Nephron (organoid): ENCODE data around the gene CELF4.

ENCODE experiments used
- H3K27ac Mint-ChIP-seq, 3 experiments: 2 replicates each; pipeline ENCODE4 v1.8.0; 2020; ENCODE audit warnings: mixed read lengths in 3 of 3, mild to moderate bottlenecking in 2 of 3, moderate library complexity in 1 of 3
- H3K27me3 Mint-ChIP-seq: 2 replicates; pipeline ENCODE4 v1.8.0; 2021; ENCODE audit warnings: low read depth, mild to moderate bottlenecking, moderate library complexity, mixed read lengths
- H3K36me3 Mint-ChIP-seq: 2 replicates; pipeline ENCODE4 v1.8.0; 2020; ENCODE audit warnings: low read depth, mixed read lengths
- H3K4me1 Mint-ChIP-seq: 2 replicates; pipeline ENCODE4 v1.8.0; 2020; ENCODE audit warnings: mixed read lengths
- H3K4me3 Mint-ChIP-seq, 3 experiments: 2 replicates each; pipeline ENCODE4 v1.8.0; 2020; ENCODE audit warnings: mild to moderate bottlenecking in 3 of 3, mixed read lengths in 3 of 3, moderate library complexity in 2 of 3
- H3K9me3 Mint-ChIP-seq: 2 replicates; pipeline ENCODE4 v1.8.0; 2020; ENCODE audit warnings: mixed read lengths
- TF ChIP-seq, protein P1 (sequence below), 3 experiments: fragments of 200-600 bp; sonication (generic); IDR thresholded peaks; one replicate each; pipeline ENCODE4 v1.5.0; 2021; ENCODE audit warnings: antibody characterized with exemption in 3 of 3; ENCODE audit not compliant: unreplicated experiment in 3 of 3

Gene CELF4

DNA sequence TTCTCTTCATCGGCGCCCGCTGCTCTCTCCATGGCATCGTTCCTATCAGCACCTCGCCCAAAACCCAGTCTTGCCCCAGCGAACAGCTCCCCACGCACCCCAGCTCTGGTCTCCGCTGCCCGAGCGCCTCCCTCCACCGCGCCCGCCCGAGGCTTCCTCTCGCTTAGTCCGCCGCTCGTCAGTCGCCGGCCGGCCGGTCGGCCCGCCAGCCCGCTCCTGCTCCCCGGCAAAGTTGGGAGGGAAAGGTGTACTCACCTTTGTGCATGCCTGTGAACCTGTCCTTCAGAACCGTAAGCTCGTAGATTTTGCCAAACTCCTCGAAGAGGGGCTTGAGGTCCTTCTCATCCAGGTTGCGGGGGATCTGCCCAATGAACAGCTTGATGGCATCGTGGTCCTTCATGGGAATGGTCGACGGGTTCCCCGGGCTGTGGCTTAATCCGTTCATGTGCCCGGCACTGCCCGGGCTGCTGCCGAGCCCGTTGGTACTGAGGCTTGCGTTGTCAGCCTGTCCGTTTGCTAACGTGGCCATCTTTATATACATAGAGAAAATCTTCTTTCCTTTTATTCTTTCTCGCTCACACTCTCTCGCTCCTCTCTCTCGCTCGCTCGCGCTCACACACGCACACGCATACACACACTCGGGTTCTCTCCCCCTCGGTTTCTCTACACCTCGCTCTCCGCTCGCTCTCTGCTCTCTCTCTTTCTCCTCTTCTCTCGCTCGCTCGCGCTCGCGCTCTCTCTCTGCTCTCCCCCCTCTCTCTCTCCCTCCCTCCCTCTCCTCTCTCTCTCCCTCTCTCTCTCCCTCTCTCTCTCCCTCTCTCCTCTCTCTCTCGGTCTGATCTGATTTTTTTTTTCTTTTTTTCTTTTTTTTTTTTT is at the start of gene CELF4:
TSS of gene CELF4 (minus strand) at position 698 of the 876 bp plus-strand sequence.
- Mint-ChIP-seq H3K9me3 (no peaks in the 10 kb centered on the region), H3K27ac (peak within 1 kb of the TSS; percentile 31 to 85 (median 75)), H3K4me3 (peak within 1 kb of the TSS; percentile 91 to 93 (median 92)), H3K4me1 (peaks cover 15% of the 10 kb centered on the region), H3K27me3 (peaks cover 97% of the 10 kb centered on the region), H3K36me3 (no peaks in the 10 kb centered on the region)
- TF ChIP-seq, protein P1, sequence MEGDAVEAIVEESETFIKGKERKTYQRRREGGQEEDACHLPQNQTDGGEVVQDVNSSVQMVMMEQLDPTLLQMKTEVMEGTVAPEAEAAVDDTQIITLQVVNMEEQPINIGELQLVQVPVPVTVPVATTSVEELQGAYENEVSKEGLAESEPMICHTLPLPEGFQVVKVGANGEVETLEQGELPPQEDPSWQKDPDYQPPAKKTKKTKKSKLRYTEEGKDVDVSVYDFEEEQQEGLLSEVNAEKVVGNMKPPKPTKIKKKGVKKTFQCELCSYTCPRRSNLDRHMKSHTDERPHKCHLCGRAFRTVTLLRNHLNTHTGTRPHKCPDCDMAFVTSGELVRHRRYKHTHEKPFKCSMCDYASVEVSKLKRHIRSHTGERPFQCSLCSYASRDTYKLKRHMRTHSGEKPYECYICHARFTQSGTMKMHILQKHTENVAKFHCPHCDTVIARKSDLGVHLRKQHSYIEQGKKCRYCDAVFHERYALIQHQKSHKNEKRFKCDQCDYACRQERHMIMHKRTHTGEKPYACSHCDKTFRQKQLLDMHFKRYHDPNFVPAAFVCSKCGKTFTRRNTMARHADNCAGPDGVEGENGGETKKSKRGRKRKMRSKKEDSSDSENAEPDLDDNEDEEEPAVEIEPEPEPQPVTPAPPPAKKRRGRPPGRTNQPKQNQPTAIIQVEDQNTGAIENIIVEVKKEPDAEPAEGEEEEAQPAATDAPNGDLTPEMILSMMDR (IDR thresholded peaks at IDR 0.05; ENCODE audit: unreplicated experiment in 3 of 3), result no peak

DNA sequence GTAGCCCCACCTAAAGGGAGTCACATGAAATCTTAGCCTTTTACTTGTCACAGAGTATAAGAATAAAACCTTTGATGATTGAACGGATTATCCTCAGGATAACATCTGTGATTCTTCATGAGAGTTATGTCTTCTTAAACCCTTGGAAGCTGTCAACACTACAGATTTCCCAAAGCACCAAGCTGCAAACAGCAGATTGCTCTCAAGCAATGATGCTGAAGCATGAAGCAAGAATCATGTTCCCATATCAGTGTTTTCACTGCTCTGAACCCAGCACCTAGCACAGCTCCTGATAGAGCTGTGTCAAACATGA is 47.6 kb upstream of the CELF4 start:
- no peaks in the 10 kb centered on the region for H3K36me3 Mint-ChIP-seq
- peaks cover 38% of the 10 kb centered on the region for H3K4me1 Mint-ChIP-seq
- peaks cover 20% of the 10 kb centered on the region for H3K27me3 Mint-ChIP-seq
- TF ChIP-seq, protein P1 (IDR thresholded peaks at IDR 0.05; ENCODE audit: unreplicated experiment in 3 of 3), result no peak
- H3K27ac Mint-ChIP-seq, result peak overlapping the region; percentile 85 to 94 (median 88)
- H3K9me3 Mint-ChIP-seq, result no peaks in the 10 kb centered on the region
- no peak overlapping the region for H3K4me3 Mint-ChIP-seq

DNA sequence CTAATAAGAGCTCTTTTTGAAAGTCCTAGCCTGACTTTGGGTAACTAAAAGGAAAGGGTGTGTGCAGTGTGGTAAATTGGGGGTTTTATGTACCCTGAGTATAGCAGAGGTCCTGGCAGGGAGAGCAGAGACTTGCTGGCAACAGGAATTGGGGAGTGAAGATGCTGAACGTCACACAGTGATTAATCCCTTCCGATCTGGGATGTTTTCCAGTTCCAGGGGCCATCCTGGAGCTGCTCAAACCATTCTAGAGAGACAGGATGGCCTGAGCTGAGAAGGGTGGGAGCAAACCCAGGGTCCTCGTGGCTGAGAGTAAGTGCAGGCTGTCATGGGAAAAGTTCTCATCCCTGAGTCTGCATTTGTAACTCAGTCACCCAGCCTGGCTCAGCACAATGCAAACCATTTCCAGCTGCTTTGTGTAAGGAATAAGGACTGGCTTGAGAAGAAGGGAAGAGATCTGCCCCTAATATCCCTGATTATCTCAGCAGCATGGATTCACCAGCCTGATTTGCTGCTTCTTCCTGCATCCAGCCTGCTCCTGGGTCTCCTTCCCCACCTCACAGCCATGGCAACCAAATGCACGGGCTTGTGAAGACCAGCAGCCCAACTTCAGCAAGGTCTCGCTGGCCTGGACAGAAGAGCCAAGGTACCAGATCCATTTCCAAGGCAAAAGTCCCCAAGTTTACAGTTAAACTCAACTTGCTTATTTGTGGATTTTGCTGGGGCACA is 47.1 kb upstream of the CELF4 start:
- no peaks in the 10 kb centered on the region for H3K9me3 Mint-ChIP-seq
- H3K36me3 Mint-ChIP-seq, result no peaks in the 10 kb centered on the region
- H3K27me3 Mint-ChIP-seq, result peaks cover 24% of the 10 kb centered on the region
- peaks cover 38% of the 10 kb centered on the region for H3K4me1 Mint-ChIP-seq
- peak overlapping the region in 1 of 3 experiments; percentile 32 for H3K4me3 Mint-ChIP-seq
- peak overlapping the region; percentile 85 to 94 (median 88) for H3K27ac Mint-ChIP-seq
- TF ChIP-seq, protein P1 (IDR thresholded peaks at IDR 0.05; ENCODE audit: unreplicated experiment in 3 of 3), result no peak

DNA sequence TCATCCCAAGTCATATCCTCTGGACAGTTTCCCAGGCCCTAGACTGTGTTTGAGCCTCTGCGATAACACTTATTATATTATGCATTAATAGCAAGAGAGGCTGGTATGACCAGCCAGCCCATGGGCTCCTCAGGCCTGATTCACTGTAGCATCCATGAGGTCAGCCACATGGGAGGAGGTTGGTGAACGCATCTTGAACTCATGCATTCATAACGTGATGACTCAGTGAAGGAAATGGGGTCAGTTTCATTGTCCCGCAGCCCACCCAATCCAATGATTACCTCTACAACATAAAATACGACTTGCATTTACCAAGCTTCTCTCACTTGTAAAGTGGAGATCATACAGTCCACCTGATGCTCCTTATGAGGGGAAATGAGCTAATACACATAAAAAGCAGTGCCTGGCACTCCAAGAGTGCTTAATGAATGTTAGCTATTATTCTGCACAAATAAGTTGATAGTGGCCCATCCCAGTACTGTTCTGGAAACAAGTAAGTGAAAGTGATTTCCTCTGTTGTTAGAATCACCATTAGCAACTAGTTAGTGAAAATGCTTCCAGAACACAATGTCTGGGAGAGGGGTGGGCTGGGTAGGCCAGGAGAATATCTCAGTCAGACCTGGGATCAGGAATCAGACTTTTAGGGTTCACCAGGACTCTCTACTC is 46.1 kb upstream of the CELF4 start:
- no peaks in the 10 kb centered on the region for H3K36me3 Mint-ChIP-seq
- H3K4me3 Mint-ChIP-seq, result no peak overlapping the region
- TF ChIP-seq, protein P1 (IDR thresholded peaks at IDR 0.05; ENCODE audit: unreplicated experiment in 3 of 3), result no peak
- H3K27me3 Mint-ChIP-seq, result peaks cover 22% of the 10 kb centered on the region
- peaks cover 38% of the 10 kb centered on the region for H3K4me1 Mint-ChIP-seq
- H3K27ac Mint-ChIP-seq, result peak overlapping the region; percentile 85 to 94 (median 88)
- H3K9me3 Mint-ChIP-seq, result no peaks in the 10 kb centered on the region

DNA sequence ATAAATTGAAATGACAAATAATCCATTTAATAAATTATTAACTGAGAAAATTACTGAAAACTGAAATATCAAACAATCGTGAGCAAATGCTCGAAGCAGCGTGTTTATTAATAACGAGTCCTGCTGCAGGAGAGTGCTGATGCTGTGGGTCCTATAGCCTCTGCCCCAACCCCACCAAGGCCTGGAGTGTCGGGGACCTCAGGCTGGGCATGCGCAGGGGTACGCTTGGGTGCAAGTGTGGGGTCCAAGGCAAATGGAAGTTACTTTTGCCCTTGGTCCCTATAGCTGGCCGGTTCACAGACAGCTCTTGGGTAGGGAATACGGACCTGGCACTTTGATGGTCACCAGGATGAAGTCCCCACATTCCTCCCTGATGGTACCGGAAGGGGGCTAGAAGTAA is 43.3 kb upstream of the CELF4 start:
- Mint-ChIP-seq H3K27ac (no peak overlapping the region), H3K4me3 (no peak overlapping the region), H3K4me1 (peaks cover 19% of the 10 kb centered on the region), H3K9me3 (peaks cover 5% of the 10 kb centered on the region), H3K36me3 (no peaks in the 10 kb centered on the region), H3K27me3 (peaks cover 22% of the 10 kb centered on the region)
- TF ChIP-seq, protein P1 (IDR thresholded peaks at IDR 0.05; ENCODE audit: unreplicated experiment in 3 of 3), result no peak
